ENCODE results near the gene DNAJB11.

- TF ChIP-seq SNAI2 (CRISPR knock-in tag; IDR thresholded peaks at IDR 0.05): no peak
- no peak for TF ChIP-seq ARNTL (CRISPR knock-in tag; IDR thresholded peaks at IDR 0.05; ENCODE audit: borderline replicate concordance, low read depth)
Measured at GRCh38 chr3:186600896-186601295, 30.4 kb downstream of the DNAJB11 start.

Measured in SK-N-SH treated with all-trans-retinoic acid at 6 μM for 48 hours (cell line).